GM12878 (cell line): ENCODE results near the gene TBATA. TPM values are rescaled to one million over a fixed set of nuclear protein-coding genes. Genes with fewer than 3 reads are reported as not detected.

Experiments
- ATAC-seq: fragments of 200-7000 bp; cut with Tn5 transposase; 3 replicates; pipeline ENCODE4 v1.9.1; 2020; ENCODE audit warnings: mild to moderate bottlenecking, moderate library complexity
- BruUV-seq: library from RNA; stranded (reverse); fragments of 400-500 nt; replicated peaks from 2 replicates; lab custom pipeline; 2021; lab: Mats Ljungman, UMichigan
- CTCF ChIA-PET: fragments of 300-600 bp; sonication (Branson Sonifier 250); formaldehyde crosslinking; extraction: SDS; loops from one replicate; lab custom pipeline; 2021; ENCODE audit warnings: inconsistent platforms; lab: Yijun Ruan, JAX
- POLR2A ChIA-PET: fragments of 350-600 bp; formaldehyde crosslinking; extraction: SDS; loops from one replicate; lab custom pipeline; 2021; ENCODE audit warnings: inconsistent platforms; lab: Charles Lee
- RAD21 ChIA-PET: fragments of 300-600 bp; sonication (Branson Sonifier 250); formaldehyde crosslinking; loops from one replicate; lab custom pipeline; 2023; ENCODE audit warnings: antibody characterized with exemption; ENCODE audit not compliant: unreplicated experiment; lab: Charles Lee
- SMC1A ChIA-PET: fragments of 300-600 bp; sonication (Branson Sonifier 250); formaldehyde crosslinking; loops from one replicate; lab custom pipeline; 2023; ENCODE audit not compliant: unreplicated experiment, uncharacterized antibody; lab: Charles Lee
- DNase-seq: peaks from one replicate; pipeline ENCODE4 v3.0.0-alpha.2; 2011; ENCODE audit warnings: low read depth, low spot score
- FAIRE-seq: peaks from 3 replicates; lab custom pipeline; 2011; peaks lifted over from hg19 to GRCh38; lab: Jason Lieb, UNC
- H2AFZ ChIP-seq: 2 replicates; pipeline ENCODE4 v1.6.0; 2011; ENCODE audit warnings: low read depth, low read length, control low read depth; ENCODE audit not compliant: control insufficient read depth
- H3K27ac ChIP-seq: 2 replicates; pipeline ENCODE4 v1.5.1; 2011; ENCODE audit warnings: control low read depth; ENCODE audit not compliant: control insufficient read depth, insufficient read depth
- H3K27me3 ChIP-seq, 2 experiments: replicated peaks in 1 of 2; 2 replicates each; pipeline versions ENCODE4 v1.6.0 to v1.6.1; 2011; ENCODE audit warnings: low read length in 1 of 2; ENCODE audit not compliant: control insufficient read depth in 2 of 2, insufficient read depth in 2 of 2
- H3K36me3 ChIP-seq, 2 experiments: 2 replicates each; pipeline ENCODE4 v1.5.1; 2011; ENCODE audit warnings: low read length in 1 of 2; ENCODE audit not compliant: control insufficient read depth in 2 of 2, insufficient read depth in 2 of 2
- H3K4me1 ChIP-seq: 2 replicates; pipeline ENCODE4 v1.6.1; 2011; ENCODE audit warnings: mild to moderate bottlenecking, low read length, moderate library complexity, mixed read lengths; ENCODE audit not compliant: control insufficient read depth, insufficient read depth
- H3K4me2 ChIP-seq: 2 replicates; pipeline ENCODE4 v1.6.0; 2011; ENCODE audit warnings: control low read depth; ENCODE audit not compliant: control insufficient read depth, insufficient read depth
- H3K4me3 ChIP-seq: fragments of 200-600 bp; sonication (generic); 2 replicates; pipeline ENCODE4 v1.5.1; 2016
- H3K79me2 ChIP-seq: 2 replicates; pipeline ENCODE4 v1.6.0; 2011; ENCODE audit warnings: low read length; ENCODE audit not compliant: control insufficient read depth, insufficient read depth
- H3K9ac ChIP-seq: 2 replicates; pipeline ENCODE4 v1.8.0; 2011; ENCODE audit warnings: low read length, control low read depth, mixed read lengths; ENCODE audit not compliant: control insufficient read depth, insufficient read depth
- H3K9me3 ChIP-seq: replicated peaks from 3 replicates; pipeline ENCODE4 v1.5.1; 2011; ENCODE audit warnings: mild to moderate bottlenecking, low read length; ENCODE audit not compliant: control insufficient read depth, insufficient read depth
- H4K20me1 ChIP-seq: 2 replicates; pipeline ENCODE4 v1.6.0; 2011; ENCODE audit not compliant: control insufficient read depth, insufficient read depth
- DPF2 ChIP-seq: fragments of 450-650 bp; IDR thresholded peaks from 2 replicates; pipeline ENCODE4 v1.6.1; 2017; ENCODE audit warnings: mild to moderate bottlenecking
- GATAD2B ChIP-seq: fragments of 450-650 bp; conservative IDR thresholded peaks from 2 replicates; pipeline ENCODE4 v1.6.1; 2017; ENCODE audit warnings: low read depth, mild to moderate bottlenecking, moderate library complexity
- HDAC2 ChIP-seq: fragments of 200-600 bp; sonication (generic); IDR thresholded peaks from 2 replicates; pipeline ENCODE4 v1.6.1; 2017
- LARP7 ChIP-seq: fragments of 450-650 bp; IDR thresholded peaks from 2 replicates; pipeline ENCODE4 v1.6.1; 2017; ENCODE audit warnings: mild to moderate bottlenecking
- MEF2A ChIP-seq: IDR thresholded peaks from 2 replicates; pipeline ENCODE4 v1.6.1; 2011; ENCODE audit warnings: low read depth, mild to moderate bottlenecking, low read length, moderate library complexity; ENCODE audit not compliant: insufficient read depth
- NRF1 ChIP-seq: conservative IDR thresholded peaks from 2 replicates; pipeline ENCODE4 v1.6.1; 2011; ENCODE audit warnings: mild to moderate bottlenecking, low read depth, low read length, improper control_type of control experiment
- RFX5 ChIP-seq: IDR thresholded peaks from 2 replicates; pipeline ENCODE4 v1.6.1; 2011; ENCODE audit warnings: low read depth, low read length, improper control_type of control experiment
- SUPT20H ChIP-seq: IDR thresholded peaks from 2 replicates; pipeline ENCODE4 v1.6.1; 2011; ENCODE audit warnings: low read depth, mild to moderate bottlenecking, low read length, moderate library complexity, borderline replicate concordance; ENCODE audit not compliant: control insufficient read depth
- TBL1XR1 ChIP-seq: IDR thresholded peaks from 2 replicates; pipeline ENCODE4 v1.6.1; 2012; ENCODE audit warnings: low read depth, low read length, improper control_type of control experiment
- ZZZ3 ChIP-seq: IDR thresholded peaks from 2 replicates; pipeline ENCODE4 v1.6.1; 2011; ENCODE audit warnings: low read depth; ENCODE audit not compliant: control insufficient read depth, insufficient read length
- WGBS: methylation state at CpG from one replicate; pipeline ENCODE4 v1.1.6; 2016; ENCODE audit warnings: low lambda C conversion rate; ENCODE audit not compliant: insufficient replicate concordance, insufficient coverage; ENCODE audit errors: missing lambda C conversion rate; 5-methylcytosine and 5-hydroxymethylcytosine counted together
- in situ Hi-C: fragments of 300-500 bp; cut with MboI; formaldehyde crosslinking; loops from 9 replicates; pipeline ENCODE4 v1.14.3; 2018; ENCODE audit warnings: mixed read lengths
- intact Hi-C: fragments of 100-400 bp; cut with micrococcal nuclease; formaldehyde crosslinking; loops from one replicate; pipeline ENCODE4 v1.14.2; 2022; ENCODE audit not compliant: unreplicated experiment
- polyA plus RNA-seq, 11 experiments: library from polyadenylated mRNA; depleted of rRNA in 4 of 11; unstranded in 6 of 11; stranded (reverse) in 5 of 11; fragments of >200 nt; fragmentation: Nextera tagmentation in 4 of 11; fragmentation: Illumina TruSeq in 1 of 11; extraction: Ambion mirVana in 4 of 11; extraction: Trizol in 1 of 11; gene quantifications; 1 replicate in 1 of 11; 2 replicates in 10 of 11; pipeline versions ENCODE4 v1.2.1 to v1.2.3, GENCODE V29; 2011 to 2016; ENCODE audit warnings: inconsistent platforms in 2 of 11, missing spikeins in 2 of 11, low read depth in 1 of 11
- total RNA-seq, 4 experiments: library from RNA; depleted of rRNA in 3 of 4; stranded (reverse); fragments of >200 nt in 3 of 4; fragmentation: Illumina TruSeq in 1 of 4; extraction: Trizol in 1 of 4; gene quantifications; 2 replicates each; pipeline versions ENCODE4 v1.2.1 to v1.2.3, GENCODE V29; 2013 to 2021
- TF ChIP-seq, protein P1 (sequence below): IDR thresholded peaks from 2 replicates; pipeline ENCODE4 v1.6.1; 2011; ENCODE audit warnings: low read depth, low read length, improper control_type of control experiment, borderline replicate concordance
- TF ChIP-seq, protein P2 (sequence below): fragments of 450-650 bp; IDR thresholded peaks from 2 replicates; pipeline ENCODE4 v1.6.1; 2017; ENCODE audit warnings: mild to moderate bottlenecking, low read depth, inconsistent platforms; ENCODE audit not compliant: poor library complexity, severe bottlenecking
- TF ChIP-seq, protein P3 (sequence below): IDR thresholded peaks from 2 replicates; pipeline ENCODE4 v1.6.1; 2011; ENCODE audit warnings: borderline replicate concordance, low read depth, mild to moderate bottlenecking, moderate library complexity, mixed read lengths, low read length; ENCODE audit not compliant: insufficient read depth; ENCODE audit errors: extremely low read length

Gene TBATA
- total and polyA plus RNA-seq, 10 of the 15 experiments (the other 5 are each of a cell fraction or from before 2014, with no cell fraction given): not detected

DNA sequence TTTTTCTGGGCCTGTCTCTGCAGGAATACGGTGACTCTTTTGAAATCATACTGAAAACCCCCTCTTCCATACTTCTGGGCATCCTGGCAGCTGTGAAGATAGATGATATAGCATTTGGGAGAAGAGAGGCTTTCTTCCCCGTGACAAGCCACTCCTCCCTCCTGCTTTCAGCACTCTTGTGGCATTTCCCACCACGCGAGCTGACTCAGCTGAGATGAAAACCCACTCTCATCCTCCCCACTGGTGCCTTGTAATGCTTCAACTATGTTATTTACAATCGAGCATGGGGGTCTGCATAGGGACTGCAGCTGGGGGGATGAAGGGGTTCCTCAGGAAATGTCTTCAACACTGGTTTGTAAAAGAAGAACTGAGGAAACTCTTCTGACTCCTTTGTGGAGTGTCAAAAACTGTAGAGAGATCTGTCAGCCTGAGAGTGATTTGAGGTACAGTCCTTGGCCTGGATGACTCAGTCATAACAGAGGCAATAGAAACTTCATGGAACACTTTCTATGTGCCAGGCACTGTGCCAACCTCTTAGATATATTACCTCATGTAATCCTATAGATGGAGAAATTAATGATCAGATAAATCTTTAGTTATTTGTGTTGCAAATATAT lies 1.7 kb upstream of the TBATA start:
- H3K4me2 ChIP-seq: no peak overlapping the region
- no peaks in the 10 kb centered on the region for H3K9me3 ChIP-seq
- H3K36me3 ChIP-seq: no peaks in the 10 kb centered on the region
- H3K27ac ChIP-seq: no peak overlapping the region
- DNase-seq: no peak
- H3K4me1 ChIP-seq: no peaks in the 10 kb centered on the region
- intact Hi-C loops: no loop called here
- TF ChIP-seq, protein P1, sequence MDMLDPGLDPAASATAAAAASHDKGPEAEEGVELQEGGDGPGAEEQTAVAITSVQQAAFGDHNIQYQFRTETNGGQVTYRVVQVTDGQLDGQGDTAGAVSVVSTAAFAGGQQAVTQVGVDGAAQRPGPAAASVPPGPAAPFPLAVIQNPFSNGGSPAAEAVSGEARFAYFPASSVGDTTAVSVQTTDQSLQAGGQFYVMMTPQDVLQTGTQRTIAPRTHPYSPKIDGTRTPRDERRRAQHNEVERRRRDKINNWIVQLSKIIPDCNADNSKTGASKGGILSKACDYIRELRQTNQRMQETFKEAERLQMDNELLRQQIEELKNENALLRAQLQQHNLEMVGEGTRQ: no peak
- TF ChIP-seq, protein P2, sequence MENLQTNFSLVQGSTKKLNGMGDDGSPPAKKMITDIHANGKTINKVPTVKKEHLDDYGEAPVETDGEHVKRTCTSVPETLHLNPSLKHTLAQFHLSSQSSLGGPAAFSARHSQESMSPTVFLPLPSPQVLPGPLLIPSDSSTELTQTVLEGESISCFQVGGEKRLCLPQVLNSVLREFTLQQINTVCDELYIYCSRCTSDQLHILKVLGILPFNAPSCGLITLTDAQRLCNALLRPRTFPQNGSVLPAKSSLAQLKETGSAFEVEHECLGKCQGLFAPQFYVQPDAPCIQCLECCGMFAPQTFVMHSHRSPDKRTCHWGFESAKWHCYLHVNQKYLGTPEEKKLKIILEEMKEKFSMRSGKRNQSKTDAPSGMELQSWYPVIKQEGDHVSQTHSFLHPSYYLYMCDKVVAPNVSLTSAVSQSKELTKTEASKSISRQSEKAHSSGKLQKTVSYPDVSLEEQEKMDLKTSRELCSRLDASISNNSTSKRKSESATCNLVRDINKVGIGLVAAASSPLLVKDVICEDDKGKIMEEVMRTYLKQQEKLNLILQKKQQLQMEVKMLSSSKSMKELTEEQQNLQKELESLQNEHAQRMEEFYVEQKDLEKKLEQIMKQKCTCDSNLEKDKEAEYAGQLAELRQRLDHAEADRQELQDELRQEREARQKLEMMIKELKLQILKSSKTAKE: no peak
- TF ChIP-seq HDAC2 (no peak), ZZZ3 (no peak), NRF1 (no peak), LARP7 (no peak), TBL1XR1 (no peak), RFX5 (no peak), DPF2 (no peak), SUPT20H (no peak), MEF2A (no peak), GATAD2B (no peak)
- TF ChIP-seq, protein P3, sequence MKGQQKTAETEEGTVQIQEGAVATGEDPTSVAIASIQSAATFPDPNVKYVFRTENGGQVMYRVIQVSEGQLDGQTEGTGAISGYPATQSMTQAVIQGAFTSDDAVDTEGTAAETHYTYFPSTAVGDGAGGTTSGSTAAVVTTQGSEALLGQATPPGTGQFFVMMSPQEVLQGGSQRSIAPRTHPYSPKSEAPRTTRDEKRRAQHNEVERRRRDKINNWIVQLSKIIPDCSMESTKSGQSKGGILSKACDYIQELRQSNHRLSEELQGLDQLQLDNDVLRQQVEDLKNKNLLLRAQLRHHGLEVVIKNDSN: no peak
- no peak overlapping the region for H3K4me3 ChIP-seq
- H3K27me3 ChIP-seq: no peaks in the 10 kb centered on the region; a peak in 1 of 4 replicates
- POLR2A ChIA-PET: interaction anchor here (0.6 kb wide), 1 partner anchor 427 kb away, joined by 3 read pairs; no protein-coding TSS in a partner anchor
- WGBS: 2% methylated on average over 5 of the region's 5 CpGs
- RAD21 ChIA-PET: no interaction called here
- FAIRE-seq: no peak
- CTCF ChIA-PET: no interaction called here
- no peak for ATAC-seq
- no peaks in the 10 kb centered on the region for H4K20me1 ChIP-seq
- no TSS peak for BruUV-seq
- in situ Hi-C loops: no loop called here
- H3K79me2 ChIP-seq: no peaks in the 10 kb centered on the region
- H2AFZ ChIP-seq: no peak overlapping the region
- H3K9ac ChIP-seq: no peak overlapping the region
- SMC1A ChIA-PET: no interaction called here
